Testis (tissue), 3 donors: ENCODE results near the gene SOX1. TPM values are rescaled to one million over a fixed set of nuclear protein-coding genes. Genes with fewer than 3 reads are reported as not detected.

ENCODE experiments used
- DNase-seq: peaks from one replicate; pipeline ENCODE4 v3.0.0-alpha.2; 2019
- H3K27ac ChIP-seq, 2 donors: fragments of 200-600 bp; sonication (generic); one replicate each; pipeline ENCODE4 v1.5.1; 2019
- H3K27me3 ChIP-seq: fragments of 200-600 bp; sonication (generic); one replicate; pipeline ENCODE4 v1.5.1; 2019
- H3K36me3 ChIP-seq: fragments of 200-600 bp; sonication (generic); one replicate; pipeline ENCODE4 v1.5.1; 2017; ENCODE audit warnings: low read depth; ENCODE audit errors: missing control alignments
- H3K4me1 ChIP-seq: fragments of 200-600 bp; sonication (generic); one replicate; pipeline ENCODE4 v1.5.1; 2019
- H3K4me3 ChIP-seq, 2 donors: fragments of 200-600 bp; sonication (generic); one replicate each; pipeline ENCODE4 v1.5.1; 2017 to 2019
- H3K9me3 ChIP-seq: fragments of 200-600 bp; sonication (generic); one replicate; pipeline ENCODE4 v1.5.1; 2017
- CTCF ChIP-seq, 3 experiments: fragments of 450-650 bp in 2 of 3; fragments of 200-600 bp in 1 of 3; sonication (generic) in 1 of 3; IDR thresholded peaks; one replicate each; pipeline ENCODE4 v1.5.1; 2016 to 2019; ENCODE audit warnings: antibody characterized with exemption in 3 of 3, mild to moderate bottlenecking in 2 of 3, moderate library complexity in 1 of 3
- POLR2A ChIP-seq: fragments of 450-650 bp; IDR thresholded peaks from one replicate; pipeline ENCODE4 v1.6.1; 2017; ENCODE audit warnings: antibody characterized with exemption, mild to moderate bottlenecking, moderate library complexity
- WGBS, 2 donors: methylation state at CpG; one replicate each; pipeline ENCODE4 v1.1.5; 2018; 5-methylcytosine and 5-hydroxymethylcytosine counted together
- intact Hi-C: fragments of 100-400 bp; cut with DNase I; formaldehyde crosslinking; loops from one replicate; pipeline ENCODE4 v1.15.1; 2023; ENCODE audit warnings: low total_unique reads
- polyA plus RNA-seq: library from polyadenylated mRNA; stranded (reverse); fragments of 350-450 nt; fragmentation: Illumina TruSeq; extraction: RNeasy Lipid Tissue Mini Kit (QIAGEN cat#74804); gene quantifications from one replicate; pipeline ENCODE4 v1.2.3, GENCODE V29; 2014; ENCODE audit warnings: low read depth, low replicate concordance; ENCODE audit not compliant: insufficient read depth
- total RNA-seq, 2 donors: library from RNA; depleted of rRNA; stranded (reverse); fragments of >200 nt; gene quantifications; one replicate each; pipeline ENCODE4 v1.2.3, GENCODE V29; 2016

SOX1 gene
- total and polyA plus RNA-seq, 3 donors from 2014 or later: 1.7 to 4.6 (median 4.6) TPM

GRCh38 chr13:112098699-112099098 is 31.8 kb downstream of the SOX1 start:
- Histone ChIP-seq H3K36me3 (no peaks in the 10 kb centered on the region), H3K4me3 (no peak overlapping the region), H3K27ac (no peak overlapping the region), H3K27me3 (no peaks in the 10 kb centered on the region), H3K4me1 (no peaks in the 10 kb centered on the region), H3K9me3 (no peaks in the 10 kb centered on the region)
- intact Hi-C loops: no loop called here
- WGBS, 2 donors: 69 to 73% methylated on average over 9 of the region's 9 CpGs
- DNase-seq: no peak
- TF ChIP-seq POLR2A: no peak

GRCh38 chr13:112101360-112101930 is 34.5 kb downstream of the SOX1 start:
- H3K4me1 ChIP-seq: no peaks in the 10 kb centered on the region
- DNase-seq: no peak
- intact Hi-C loops: no loop called here
- no peaks in the 10 kb centered on the region for H3K9me3 ChIP-seq
- 14 to 35% methylated on average over 11 of the region's 11 CpGs for WGBS, 2 donors
- H3K27ac ChIP-seq: no peak overlapping the region
- H3K4me3 ChIP-seq: no peak overlapping the region
- H3K36me3 ChIP-seq: no peaks in the 10 kb centered on the region
- no peaks in the 10 kb centered on the region for H3K27me3 ChIP-seq
- no peak for TF ChIP-seq CTCF (IDR thresholded peaks at IDR 0.05)
- TF ChIP-seq POLR2A: no peak

- intact Hi-C loops: no loop called here
- TF ChIP-seq POLR2A: no peak
- TF ChIP-seq CTCF (IDR thresholded peaks at IDR 0.05): no peak
- Histone ChIP-seq H3K36me3 (no peaks in the 10 kb centered on the region), H3K4me3 (no peak overlapping the region), H3K27ac (no peak overlapping the region), H3K4me1 (no peaks in the 10 kb centered on the region), H3K9me3 (no peaks in the 10 kb centered on the region), H3K27me3 (no peaks in the 10 kb centered on the region)
- no peak for DNase-seq
- WGBS, 2 donors: 20 to 31% methylated on average over 7 of the region's 7 CpGs
Measured at GRCh38 chr13:112102243-112102642, 35.3 kb downstream of the SOX1 start.

- Histone ChIP-seq H3K4me1 (no peaks in the 10 kb centered on the region), H3K9me3 (no peaks in the 10 kb centered on the region), H3K27ac (no peak overlapping the region), H3K36me3 (no peaks in the 10 kb centered on the region), H3K4me3 (peak overlapping the region in 1 of 2 donors; percentile 13), H3K27me3 (no peaks in the 10 kb centered on the region)
- 8 to 14% methylated on average over 16 to 19 of the region's 19 CpGs for WGBS, 2 donors
- no peak for DNase-seq
- TF ChIP-seq CTCF (IDR thresholded peaks at IDR 0.05): no peak
- TF ChIP-seq POLR2A: no peak
- intact Hi-C loops: no loop called here
Measured at GRCh38 chr13:112103260-112103838, 36.4 kb downstream of the SOX1 start.

GRCh38 chr13:112103961-112104880 is 37.3 kb downstream of the SOX1 start:
- no peaks in the 10 kb centered on the region for H3K4me1 ChIP-seq
- no peaks in the 10 kb centered on the region for H3K36me3 ChIP-seq
- DNase-seq: no peak
- TF ChIP-seq CTCF (IDR thresholded peaks at IDR 0.05) (no peak), POLR2A (no peak)
- WGBS, 2 donors: 0 to 1% methylated on average over 12 to 76 of the region's 76 CpGs
- H3K4me3 ChIP-seq: peak overlapping the region in 1 of 2 donors; percentile 14
- H3K9me3 ChIP-seq: no peaks in the 10 kb centered on the region
- intact Hi-C loops: no loop called here
- H3K27ac ChIP-seq: no peak overlapping the region
- H3K27me3 ChIP-seq: no peaks in the 10 kb centered on the region
